Measurements from ENCODE around the gene CDH22. TPM values are rescaled to one million over a fixed set of nuclear protein-coding genes. Genes with fewer than 3 reads are reported as not detected.
A peak's percentile ranks its signal among the peaks of the same experiment; 100 is the strongest.

CDH22 gene
- total RNA-seq, 2 donors from 2014 or later, result 0.09 to 0.17 TPM

- no peak for DNase-seq
- ATAC-seq, result no peak
- intact Hi-C loops (cut with DNase I, micrococcal nuclease), result no loop called here
Observed at GRCh38 chr20:46327557-46327956, 19.3 kb upstream of the CDH22 start.

- intact Hi-C loops (cut with DNase I, micrococcal nuclease), result no loop called here
- DNase-seq, result no peak
- no peak for ATAC-seq
Observed at GRCh38 chr20:46325789-46326188, 17.5 kb upstream of the CDH22 start.

GRCh38 chr20:46324960-46325703 lies 16.8 kb upstream of the CDH22 start:
- ATAC-seq (peak; percentile 52), DNase-seq (peak in 1 of 2 donors; percentile 32)
- intact Hi-C loops (cut with DNase I, micrococcal nuclease), result no loop called here

GRCh38 chr20:46324379-46324778 lies 16.1 kb upstream of the CDH22 start:
- ATAC-seq (no peak), DNase-seq (no peak)
- intact Hi-C loops (cut with DNase I, micrococcal nuclease), result no loop called here

GRCh38 chr20:46323557-46323956 lies 15.3 kb upstream of the CDH22 start:
- ATAC-seq (no peak), DNase-seq (no peak)
- intact Hi-C loops (cut with DNase I, micrococcal nuclease), result no loop called here

GRCh38 chr20:46322641-46323040 lies 14.3 kb upstream of the CDH22 start:
- DNase-seq, result no peak
- intact Hi-C loops (cut with DNase I, micrococcal nuclease), result no loop called here
- ATAC-seq, result no peak

GRCh38 chr20:46317685-46318177 lies 9.4 kb upstream of the CDH22 start:
- ATAC-seq (no peak), DNase-seq (no peak)
- intact Hi-C loops (cut with DNase I, micrococcal nuclease), result no loop called here

GRCh38 chr20:46316984-46317684 lies 8.8 kb upstream of the CDH22 start:
- no peak for ATAC-seq
- intact Hi-C loops (cut with DNase I, micrococcal nuclease), result no loop called here

GRCh38 chr20:46315311-46315710 lies 7.0 kb upstream of the CDH22 start:
- intact Hi-C loops (cut with DNase I, micrococcal nuclease), result no loop called here
- DNase-seq (no peak), ATAC-seq (no peak)

More at GRCh38 chr20:46316984-46317684, 8.8 kb upstream of the CDH22 start:
- DNase-seq, result no peak

GRCh38 chr20:46312945-46313861 lies 4.9 kb upstream of the CDH22 start:
- ATAC-seq, result no peak
- no peak for DNase-seq
- intact Hi-C loops (cut with DNase I, micrococcal nuclease), result no loop called here

GRCh38 chr20:46312075-46312944 lies 4.0 kb upstream of the CDH22 start:
- ATAC-seq (no peak), DNase-seq (no peak)
- intact Hi-C loops (cut with DNase I, micrococcal nuclease), result no loop called here

- intact Hi-C loops (cut with DNase I, micrococcal nuclease), result no loop called here
- ATAC-seq (no peak), DNase-seq (no peak)
Observed at GRCh38 chr20:46311719-46312074, 3.4 kb upstream of the CDH22 start.

GRCh38 chr20:46311039-46311650 lies 2.8 kb upstream of the CDH22 start:
- DNase-seq, result no peak
- intact Hi-C loops (cut with DNase I, micrococcal nuclease), result no loop called here
- no peak for ATAC-seq

GRCh38 chr20:46309945-46310344 lies 1.6 kb upstream of the CDH22 start:
- intact Hi-C loops (cut with DNase I, micrococcal nuclease), result no loop called here
- no peak for ATAC-seq
- DNase-seq, result no peak

GRCh38 chr20:46307999-46308257 lies 370 bp downstream of the CDH22 start:
- intact Hi-C loops (cut with DNase I, micrococcal nuclease), result no loop called here
- no peak for ATAC-seq
- no peak for DNase-seq

- DNase-seq (peak; percentile 33 to 56), ATAC-seq (peak; percentile 81)
- intact Hi-C loops (cut with DNase I, micrococcal nuclease), result no loop called here
Observed at GRCh38 chr20:46307139-46307998, 929 bp downstream of the CDH22 start.

- ATAC-seq (no peak), DNase-seq (no peak)
- intact Hi-C loops (cut with DNase I, micrococcal nuclease), result no loop called here
Observed at GRCh38 chr20:46306743-46307138, 1.6 kb downstream of the CDH22 start.

- intact Hi-C loops (cut with DNase I, micrococcal nuclease), result no loop called here
- ATAC-seq, result no peak
- DNase-seq, result no peak
Observed at GRCh38 chr20:46305973-46306360, 2.3 kb downstream of the CDH22 start.
